ENCODE data around the gene FKBP10.

DNA sequence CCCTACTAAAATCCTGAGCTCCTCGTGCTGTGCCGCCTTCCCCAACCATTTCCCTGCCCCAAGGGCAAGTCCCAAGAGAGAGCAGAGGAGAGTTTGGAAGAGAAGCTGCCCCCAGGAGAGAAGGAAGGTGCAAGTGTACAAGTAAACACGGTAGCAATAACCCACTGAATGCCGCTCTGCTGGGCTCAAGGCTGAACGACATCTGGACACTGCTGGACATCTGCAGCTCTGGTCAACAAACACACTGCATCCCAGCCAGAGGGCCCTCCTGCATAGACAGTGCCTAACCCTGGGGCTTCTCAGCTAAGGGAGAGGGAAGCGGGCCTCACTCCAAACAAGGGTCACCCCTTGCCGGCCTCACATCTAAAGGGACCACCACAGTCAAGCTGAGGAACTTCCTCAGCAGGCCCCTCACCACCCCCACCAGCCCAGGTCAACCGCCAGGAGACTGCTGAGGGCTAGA, 39.0 kb upstream of the FKBP10 start:
- TF ChIP-seq, protein P1, sequence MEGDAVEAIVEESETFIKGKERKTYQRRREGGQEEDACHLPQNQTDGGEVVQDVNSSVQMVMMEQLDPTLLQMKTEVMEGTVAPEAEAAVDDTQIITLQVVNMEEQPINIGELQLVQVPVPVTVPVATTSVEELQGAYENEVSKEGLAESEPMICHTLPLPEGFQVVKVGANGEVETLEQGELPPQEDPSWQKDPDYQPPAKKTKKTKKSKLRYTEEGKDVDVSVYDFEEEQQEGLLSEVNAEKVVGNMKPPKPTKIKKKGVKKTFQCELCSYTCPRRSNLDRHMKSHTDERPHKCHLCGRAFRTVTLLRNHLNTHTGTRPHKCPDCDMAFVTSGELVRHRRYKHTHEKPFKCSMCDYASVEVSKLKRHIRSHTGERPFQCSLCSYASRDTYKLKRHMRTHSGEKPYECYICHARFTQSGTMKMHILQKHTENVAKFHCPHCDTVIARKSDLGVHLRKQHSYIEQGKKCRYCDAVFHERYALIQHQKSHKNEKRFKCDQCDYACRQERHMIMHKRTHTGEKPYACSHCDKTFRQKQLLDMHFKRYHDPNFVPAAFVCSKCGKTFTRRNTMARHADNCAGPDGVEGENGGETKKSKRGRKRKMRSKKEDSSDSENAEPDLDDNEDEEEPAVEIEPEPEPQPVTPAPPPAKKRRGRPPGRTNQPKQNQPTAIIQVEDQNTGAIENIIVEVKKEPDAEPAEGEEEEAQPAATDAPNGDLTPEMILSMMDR (IDR thresholded peaks at IDR 0.05): no peak
- TF ChIP-seq POLR2A (IDR thresholded peaks at IDR 0.05): no peak

Data from heart left ventricle (tissue), 13 donors.